ENCODE results near the gene ARHGAP23. TPM values are rescaled to one million over a fixed set of nuclear protein-coding genes. Genes with fewer than 3 reads are reported as not detected.

ARHGAP23 gene
- total and polyA plus RNA-seq, 2 donors (not counting 3 experiments of a cell fraction or from before 2014, with no cell fraction given), result 25.4 to 190 TPM

GRCh38 chr17:38542286-38542685 is 114.0 kb downstream of the ARHGAP23 start:
- no peaks in the 10 kb centered on the region for H3K9me1 ChIP-seq (replicated peaks; ENCODE audit: control insufficient read depth, extremely low read depth, insufficient read depth, low read length)
- H3K4me3 ChIP-seq (replicated peaks in 1 of 3; ENCODE audit: insufficient read depth in 1 of 3, low read depth in 1 of 3, low read length in 3 of 3), result no peak overlapping the region
- no peak overlapping the region for H3K9ac ChIP-seq (replicated peaks; ENCODE audit: extremely low read depth, insufficient read depth, low read length)
- no peak overlapping the region for H2AFZ ChIP-seq (ENCODE audit: low read depth, low read length)
- no peaks in the 10 kb centered on the region for H3K79me2 ChIP-seq (ENCODE audit: control insufficient read depth, insufficient read depth, low read length)
- BruUV-seq (replicated peaks), result no TSS peak
- H3K27me3 ChIP-seq (ENCODE audit: control insufficient read depth in 2 of 2, insufficient read depth in 2 of 2, low read length in 2 of 2), result no peaks in the 10 kb centered on the region
- no peaks in the 10 kb centered on the region for H4K20me1 ChIP-seq (replicated peaks; ENCODE audit: control insufficient read depth, extremely low read depth, insufficient read depth, low read length)
- H3K36me3 ChIP-seq (ENCODE audit: control insufficient read depth in 2 of 2, extremely low read depth in 1 of 2, insufficient read depth in 2 of 2, low read length in 2 of 2), result no peaks in the 10 kb centered on the region
- FAIRE-seq (no peak), DNase-seq (ENCODE audit: low read depth, low spot score) (no peak)
- H3K4me1 ChIP-seq (ENCODE audit: control insufficient read depth, extremely low read depth, insufficient read depth, low read length), result no peaks in the 10 kb centered on the region
- TF ChIP-seq GATA2 (IDR thresholded peaks at IDR 0.05; ENCODE audit: insufficient read depth, insufficient read length, low read depth, low read length) (no peak), POLR2A (IDR thresholded peaks at IDR 0.05; ENCODE audit: low read depth, low read length) (no peak), EZH2 (IDR thresholded peaks at IDR 0.05; ENCODE audit: borderline replicate concordance, low read depth, low read length, severe bottlenecking) (no peak), POLR2AphosphoS5 (IDR thresholded peaks at IDR 0.05; ENCODE audit: insufficient read depth, low read depth, low read length) (no peak), MYC (IDR thresholded peaks at IDR 0.05; ENCODE audit: low read depth, low read length) (no peak), FOS (IDR thresholded peaks at IDR 0.05; ENCODE audit: borderline replicate concordance, insufficient read depth, low read length) (no peak), JUN (IDR thresholded peaks at IDR 0.05; ENCODE audit: borderline replicate concordance, insufficient read depth, insufficient read length, low read depth) (no peak), MAX (IDR thresholded peaks at IDR 0.05; ENCODE audit: insufficient read depth, insufficient read length) (no peak), CTCF (IDR thresholded peaks at IDR 0.05; ENCODE audit: extremely low read depth in 1 of 2, insufficient read depth in 1 of 2, low read depth in 1 of 2, low read length in 2 of 2) (no peak)
- intact Hi-C loops (cut with micrococcal nuclease) (no loop called here), dilution Hi-C loops (cut with MboI; ENCODE audit: extremely low pct_ligation_motif_present, low sequenced_read_pairs) (no loop called here)
- no peak overlapping the region for H3K4me2 ChIP-seq (ENCODE audit: insufficient read depth, low read length)
- no peaks in the 10 kb centered on the region for H3K9me3 ChIP-seq (replicated peaks; ENCODE audit: control insufficient read depth, insufficient read depth, low read length)
- ChIA-PET CTCF (interaction anchor here (6.7 kb wide), 1 partner anchor 16 kb away, joined by 40 read pairs; no protein-coding TSS in a partner anchor), POLR2A (no interaction called here)
- H3K27ac ChIP-seq (ENCODE audit: insufficient read depth, low read depth, low read length), result no peak overlapping the region
